HepG2 (cell line): ENCODE data around the gene SIRT5. TPM values are rescaled to one million over a fixed set of nuclear protein-coding genes. Genes with fewer than 3 reads are reported as not detected.

Experiments
- AGO1 ChIP-seq: fragments of 200-400 bp; formaldehyde crosslinking; IDR thresholded peaks from 2 replicates; pipeline ENCODE4 v1.6.1; 2017; ENCODE audit warnings: mild to moderate bottlenecking, low read depth, low read length, moderate library complexity; ENCODE audit not compliant: poor library complexity, severe bottlenecking
- E2F2 ChIP-seq: sonication (generic); formaldehyde crosslinking; IDR thresholded peaks from 2 replicates; pipeline ENCODE4 v1.4.0; 2020; ENCODE audit warnings: missing genetic modification reagents, borderline replicate concordance
- ERF ChIP-seq: IDR thresholded peaks from 2 replicates; pipeline ENCODE4 v1.6.1; 2018; ENCODE audit warnings: missing biosample characterization, missing genetic modification reagents
- MXD3 ChIP-seq: IDR thresholded peaks from 2 replicates; pipeline ENCODE4 v1.6.1; 2016; ENCODE audit warnings: mild to moderate bottlenecking, missing biosample characterization, missing genetic modification reagents
- NCOA1 ChIP-seq: sonication (generic); formaldehyde crosslinking; IDR thresholded peaks from 2 replicates; pipeline ENCODE4 v1.9.0; 2021; ENCODE audit warnings: missing genetic modification reagents
- PRDM4 ChIP-seq: sonication (generic); formaldehyde crosslinking; IDR thresholded peaks from 2 replicates; pipeline ENCODE4 v1.9.0; 2021; ENCODE audit warnings: missing genetic modification reagents, borderline replicate concordance
- ZBTB7A ChIP-seq: sonication (generic); formaldehyde crosslinking; IDR thresholded peaks from 2 replicates; pipeline ENCODE4 v1.8.0; 2022; ENCODE audit warnings: mild to moderate bottlenecking, missing genetic modification reagents
- ZC3H13 ChIP-seq: sonication (generic); formaldehyde crosslinking; IDR thresholded peaks from 2 replicates; pipeline ENCODE4 v1.8.1; 2023; ENCODE audit warnings: mild to moderate bottlenecking, missing genetic modification reagents, moderate library complexity
- ZNF256 ChIP-seq: sonication (generic); formaldehyde crosslinking; conservative IDR thresholded peaks from 2 replicates; pipeline ENCODE4 v1.4.0; 2020; ENCODE audit warnings: missing genetic modification reagents
- ZNF318 ChIP-seq: sonication (generic); formaldehyde crosslinking; IDR thresholded peaks from 2 replicates; pipeline ENCODE4 v1.4.0; 2020; ENCODE audit warnings: mild to moderate bottlenecking, missing genetic modification reagents
- ZNF564 ChIP-seq: sonication (generic); formaldehyde crosslinking; IDR thresholded peaks from 2 replicates; pipeline ENCODE4 v1.8.1; 2023; ENCODE audit warnings: mild to moderate bottlenecking, missing genetic modification reagents
- ZNF572 ChIP-seq: sonication (generic); formaldehyde crosslinking; IDR thresholded peaks from 2 replicates; pipeline ENCODE4 v1.5.1; 2020; ENCODE audit warnings: mild to moderate bottlenecking, missing genetic modification reagents
- ZNF704 ChIP-seq: sonication (generic); formaldehyde crosslinking; IDR thresholded peaks from 2 replicates; pipeline ENCODE4 v1.8.1; 2023; ENCODE audit warnings: mild to moderate bottlenecking, inconsistent platforms, moderate library complexity, missing genetic modification reagents, borderline replicate concordance
- ZNF772 ChIP-seq: sonication (generic); formaldehyde crosslinking; IDR thresholded peaks from 2 replicates; pipeline ENCODE4 v1.5.0; 2020; ENCODE audit warnings: mild to moderate bottlenecking, missing genetic modification reagents
- polyA plus RNA-seq, 8 experiments: library from polyadenylated mRNA; depleted of rRNA in 3 of 8; stranded (reverse) in 7 of 8; unstranded in 1 of 8; fragments of >200 nt; fragmentation: Illumina TruSeq in 4 of 8; extraction: Trizol in 4 of 8; gene quantifications; 2 replicates each; pipeline versions ENCODE4 v1.2.1 to v1.2.3, GENCODE V29; 2011 to 2016; ENCODE audit warnings: low read depth in 4 of 8, missing spikeins in 1 of 8, mixed read lengths in 1 of 8; ENCODE audit not compliant: insufficient read depth in 1 of 8
- total RNA-seq, 5 experiments: library from RNA; depleted of rRNA; stranded (reverse); fragments of >200 nt; fragmentation: Illumina TruSeq; extraction: Trizol; gene quantifications; 2 replicates each; pipeline ENCODE4 v1.2.3, GENCODE V29; 2016; ENCODE audit warnings: low read depth in 1 of 5

SIRT5 gene
- total and polyA plus RNA-seq, 2 of the 13 experiments (the other 11 are each of a cell fraction or from before 2014, with no cell fraction given) = 14.1 to 16.6 TPM

- 0 out of 2 replicates have a peak, but pooled peaks have one; percentile 58 for TF ChIP-seq E2F2 (CRISPR knock-in tag)
- peak; percentile 46; the same call in 1 of the 2 replicates for TF ChIP-seq ZNF318 (CRISPR knock-in tag)
- TF ChIP-seq ZBTB7A (CRISPR knock-in tag) = no peak; the same call in 1 of the 2 replicates
- 0 out of 2 replicates have a peak, but pooled peaks have one; percentile 75 for TF ChIP-seq ZNF256 (CRISPR knock-in tag)
- no peak for TF ChIP-seq PRDM4 (CRISPR knock-in tag)
- peak; percentile 69 for TF ChIP-seq ERF (CRISPR knock-in tag)
- TF ChIP-seq NCOA1 (CRISPR knock-in tag) = peak; percentile 93
- TF ChIP-seq ZNF564 = 0 out of 2 replicates have a peak, but pooled peaks have one; percentile 52
- TF ChIP-seq AGO1 = no peak
- TF ChIP-seq ZC3H13 (CRISPR knock-in tag) = peak; percentile 57; the same call in 1 of the 2 replicates
- TF ChIP-seq ZNF772 (CRISPR knock-in tag) = peak; percentile 72; the same call in 1 of the 2 replicates
- TF ChIP-seq MXD3 = no peak
- TF ChIP-seq ZNF704 (CRISPR knock-in tag) = peak; percentile 65; the same call in 1 of the 2 replicates
- no peak for TF ChIP-seq ZNF572 (CRISPR knock-in tag)
These were observed 30.4 kb downstream of the SIRT5 start (continued) for GRCh38 chr6:13604546-13605416.
